Measurements from ENCODE around the gene NMU.

Gene NMU

DNA sequence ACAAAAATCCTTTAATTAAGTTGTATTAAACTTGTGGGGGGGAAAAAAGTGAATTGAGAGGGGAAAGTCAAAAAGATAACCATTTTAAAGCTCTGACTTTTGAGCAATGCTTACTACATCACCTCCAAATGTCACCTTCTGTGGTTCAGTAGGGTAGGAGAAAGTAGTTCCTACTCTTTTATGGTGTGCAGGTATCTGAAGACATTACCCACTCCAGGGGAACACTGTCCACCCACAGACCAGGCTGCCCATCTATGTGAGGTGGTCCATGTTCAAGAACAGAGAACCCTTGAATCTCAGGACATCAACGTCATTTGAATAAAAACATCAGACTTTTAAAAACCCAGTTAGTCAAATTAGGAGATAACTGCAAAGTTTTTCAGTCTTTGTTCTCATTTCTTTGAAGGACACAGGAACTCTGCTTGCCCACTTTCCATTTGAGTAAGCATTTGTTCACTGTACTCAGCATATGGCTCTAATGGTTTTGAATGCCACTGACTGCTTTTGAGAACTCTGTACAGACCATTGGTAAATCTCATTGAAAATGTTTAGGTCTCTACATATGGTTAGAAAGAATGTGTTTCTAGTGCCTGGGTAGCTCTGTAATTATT lies 18.4 kb downstream of the NMU start:
- Histone ChIP-seq H3K27ac (ENCODE audit: low read depth, low read length) (no peak overlapping the region), H3K9me3 (ENCODE audit: control insufficient read depth, insufficient read depth, low read length) (no peaks in the 10 kb centered on the region), H3K4me3 (ENCODE audit: low read length) (no peak overlapping the region), H3K4me1 (ENCODE audit: control insufficient read depth, low read length) (no peaks in the 10 kb centered on the region), H3K27me3 (ENCODE audit: control insufficient read depth, low read length) (no peaks in the 10 kb centered on the region), H3K9me2 (replicated peaks; ENCODE audit: control insufficient read depth, low read length) (no peaks in the 10 kb centered on the region), H3K4me2 (ENCODE audit: low read length) (no peak overlapping the region), H3K79me2 (ENCODE audit: control insufficient read depth, low read length) (no peaks in the 10 kb centered on the region), H3K36me3 (ENCODE audit: control insufficient read depth, low read length) (no peaks in the 10 kb centered on the region), H3F3A (ENCODE audit: control insufficient read depth, insufficient read depth) (no peaks in the 10 kb centered on the region), H4K20me1 (ENCODE audit: control insufficient read depth, insufficient read depth, low read depth, low read length) (no peaks in the 10 kb centered on the region)
- TF ChIP-seq, protein P1, sequence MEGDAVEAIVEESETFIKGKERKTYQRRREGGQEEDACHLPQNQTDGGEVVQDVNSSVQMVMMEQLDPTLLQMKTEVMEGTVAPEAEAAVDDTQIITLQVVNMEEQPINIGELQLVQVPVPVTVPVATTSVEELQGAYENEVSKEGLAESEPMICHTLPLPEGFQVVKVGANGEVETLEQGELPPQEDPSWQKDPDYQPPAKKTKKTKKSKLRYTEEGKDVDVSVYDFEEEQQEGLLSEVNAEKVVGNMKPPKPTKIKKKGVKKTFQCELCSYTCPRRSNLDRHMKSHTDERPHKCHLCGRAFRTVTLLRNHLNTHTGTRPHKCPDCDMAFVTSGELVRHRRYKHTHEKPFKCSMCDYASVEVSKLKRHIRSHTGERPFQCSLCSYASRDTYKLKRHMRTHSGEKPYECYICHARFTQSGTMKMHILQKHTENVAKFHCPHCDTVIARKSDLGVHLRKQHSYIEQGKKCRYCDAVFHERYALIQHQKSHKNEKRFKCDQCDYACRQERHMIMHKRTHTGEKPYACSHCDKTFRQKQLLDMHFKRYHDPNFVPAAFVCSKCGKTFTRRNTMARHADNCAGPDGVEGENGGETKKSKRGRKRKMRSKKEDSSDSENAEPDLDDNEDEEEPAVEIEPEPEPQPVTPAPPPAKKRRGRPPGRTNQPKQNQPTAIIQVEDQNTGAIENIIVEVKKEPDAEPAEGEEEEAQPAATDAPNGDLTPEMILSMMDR (IDR thresholded peaks at IDR 0.05; ENCODE audit: low read depth, low read length, poor library complexity, severe bottlenecking) = no peak
- TF ChIP-seq EZH2phosphoT487 (IDR thresholded peaks at IDR 0.05; ENCODE audit: borderline replicate concordance, low read length) = no peak

DNA sequence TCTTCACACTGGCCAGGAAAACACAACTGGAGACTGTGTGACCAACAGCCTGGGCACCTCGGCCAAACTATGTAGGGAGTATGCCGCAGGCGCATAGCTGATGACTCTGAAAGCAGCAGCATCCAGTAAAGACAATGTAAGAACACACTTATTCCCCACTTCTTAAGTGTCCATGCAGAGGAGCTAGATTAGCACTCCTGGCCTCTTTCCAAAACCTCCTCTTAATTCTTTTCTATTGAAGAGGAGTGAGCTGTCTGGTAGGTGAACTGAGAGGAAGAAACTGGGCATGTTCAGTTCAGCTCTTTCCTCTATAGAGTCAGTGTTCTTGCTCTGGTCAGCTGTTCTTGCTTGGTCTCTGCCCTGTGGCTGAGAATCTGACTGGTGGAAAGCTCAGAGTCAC lies 21.1 kb downstream of the NMU start:
- Histone ChIP-seq H3K36me3 (ENCODE audit: control insufficient read depth, low read length) (no peaks in the 10 kb centered on the region), H3K4me1 (ENCODE audit: control insufficient read depth, low read length) (no peaks in the 10 kb centered on the region), H3K79me2 (ENCODE audit: control insufficient read depth, low read length) (no peaks in the 10 kb centered on the region), H3F3A (ENCODE audit: control insufficient read depth, insufficient read depth) (no peaks in the 10 kb centered on the region), H4K20me1 (ENCODE audit: control insufficient read depth, insufficient read depth, low read depth, low read length) (no peaks in the 10 kb centered on the region), H3K27ac (ENCODE audit: low read depth, low read length) (no peak overlapping the region), H3K9me3 (ENCODE audit: control insufficient read depth, insufficient read depth, low read length) (no peaks in the 10 kb centered on the region), H3K9me2 (replicated peaks; ENCODE audit: control insufficient read depth, low read length) (no peaks in the 10 kb centered on the region), H3K27me3 (ENCODE audit: control insufficient read depth, low read length) (no peaks in the 10 kb centered on the region), H3K4me3 (ENCODE audit: low read length) (no peak overlapping the region), H3K4me2 (ENCODE audit: low read length) (no peak overlapping the region)
- no peak for TF ChIP-seq EZH2phosphoT487 (IDR thresholded peaks at IDR 0.05; ENCODE audit: borderline replicate concordance, low read length)
- TF ChIP-seq, protein P1 (IDR thresholded peaks at IDR 0.05; ENCODE audit: low read depth, low read length, poor library complexity, severe bottlenecking) = no peak

DNA sequence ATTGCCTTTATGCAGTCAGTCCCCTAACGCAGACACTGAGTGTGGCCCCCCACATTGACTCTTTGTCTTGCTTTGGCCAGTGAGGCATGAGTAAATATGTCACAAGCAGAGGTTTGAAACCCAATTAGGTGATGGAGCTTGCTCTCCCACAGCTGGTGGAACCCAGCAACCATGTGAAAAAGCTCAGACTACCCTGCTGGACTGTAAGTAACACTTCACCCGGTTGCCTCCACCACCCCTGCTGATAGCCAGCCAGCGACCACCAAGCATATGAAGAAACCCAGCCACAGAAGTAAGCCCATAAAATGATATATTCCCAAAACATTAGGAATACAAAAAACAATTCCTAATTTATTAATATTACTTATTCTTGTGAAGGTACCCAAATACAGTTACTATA lies 22.5 kb downstream of the NMU start:
- no peak overlapping the region for H3K4me2 ChIP-seq (ENCODE audit: low read length)
- H3K79me2 ChIP-seq (ENCODE audit: control insufficient read depth, low read length) = no peaks in the 10 kb centered on the region
- H3K36me3 ChIP-seq (ENCODE audit: control insufficient read depth, low read length) = no peaks in the 10 kb centered on the region
- no peak overlapping the region for H3K4me3 ChIP-seq (ENCODE audit: low read length)
- no peaks in the 10 kb centered on the region for H3K27me3 ChIP-seq (ENCODE audit: control insufficient read depth, low read length)
- H3F3A ChIP-seq (ENCODE audit: control insufficient read depth, insufficient read depth) = no peaks in the 10 kb centered on the region
- H3K4me1 ChIP-seq (ENCODE audit: control insufficient read depth, low read length) = no peaks in the 10 kb centered on the region
- no peak for TF ChIP-seq EZH2phosphoT487 (IDR thresholded peaks at IDR 0.05; ENCODE audit: borderline replicate concordance, low read length)
- TF ChIP-seq, protein P1 (IDR thresholded peaks at IDR 0.05; ENCODE audit: low read depth, low read length, poor library complexity, severe bottlenecking) = no peak
- H3K9me3 ChIP-seq (ENCODE audit: control insufficient read depth, insufficient read depth, low read length) = no peaks in the 10 kb centered on the region
- no peaks in the 10 kb centered on the region for H3K9me2 ChIP-seq (replicated peaks; ENCODE audit: control insufficient read depth, low read length)
- H3K27ac ChIP-seq (ENCODE audit: low read depth, low read length) = no peak overlapping the region
- H4K20me1 ChIP-seq (ENCODE audit: control insufficient read depth, insufficient read depth, low read depth, low read length) = no peaks in the 10 kb centered on the region

All from DOHH2 (cell line).